IMR-90 (cell line): Measurements from ENCODE around the gene RAB8A. TPM values are rescaled to one million over a fixed set of nuclear protein-coding genes. Genes with fewer than 3 reads are reported as not detected.

Experiments used
- ATAC-seq: fragments of 200-7000 bp; cut with Tn5 transposase; 2 replicates; pipeline ENCODE4 v1.9.1; 2020; ENCODE audit warnings: low read depth, mild to moderate bottlenecking, moderate library complexity
- BruUV-seq: library from RNA; stranded (reverse); fragments of 400-500 nt; replicated peaks from 2 replicates; lab custom pipeline; 2021; lab: Mats Ljungman, UMichigan
- CTCF ChIA-PET: fragments of 300-600 bp; formaldehyde crosslinking; extraction: SDS; loops from one replicate; lab custom pipeline; 2021; ENCODE audit warnings: antibody characterized with exemption; lab: Yijun Ruan, JAX
- POLR2A ChIA-PET: fragments of 300-600 bp; sonication (Branson Sonifier 250); formaldehyde crosslinking; loops from one replicate; lab custom pipeline; 2022; ENCODE audit warnings: antibody characterized with exemption; ENCODE audit not compliant: unreplicated experiment; lab: Charles Lee
- DNase-seq: peaks from one replicate; pipeline ENCODE4 v3.0.0; 2013
- H2AFZ ChIP-seq: replicated peaks from 2 replicates; pipeline ENCODE3; 2013; ENCODE audit warnings: low read length, mild to moderate bottlenecking; ENCODE audit not compliant: poor library complexity
- H2AK5ac ChIP-seq: 2 replicates; pipeline ENCODE4 v1.6.1; 2013; ENCODE audit warnings: low read depth, low read length, inconsistent platforms
- H2AK9ac ChIP-seq: replicated peaks from 2 replicates; pipeline ENCODE3; 2013; ENCODE audit warnings: mild to moderate bottlenecking, low read depth, low read length, moderate library complexity; ENCODE audit not compliant: poor library complexity
- H2BK120ac ChIP-seq: 2 replicates; pipeline ENCODE4 v1.6.1; 2013; ENCODE audit warnings: low read depth, low read length, inconsistent platforms
- H2BK15ac ChIP-seq: 3 replicates; pipeline ENCODE4 v1.6.1; 2013; ENCODE audit warnings: low read depth, low read length, inconsistent platforms
- H2BK20ac ChIP-seq: 2 replicates; pipeline ENCODE4 v1.6.1; 2013; ENCODE audit warnings: low read depth, mild to moderate bottlenecking, inconsistent platforms, low read length, moderate library complexity
- H2BK5ac ChIP-seq: 2 replicates; pipeline ENCODE4 v1.6.1; 2013; ENCODE audit warnings: mild to moderate bottlenecking, low read depth, low read length, inconsistent platforms; ENCODE audit not compliant: poor library complexity, severe bottlenecking
- H3K14ac ChIP-seq: replicated peaks from 2 replicates; pipeline ENCODE4 v1.6.1; 2013; ENCODE audit warnings: low read depth, low read length, inconsistent platforms
- H3K18ac ChIP-seq: 2 replicates; pipeline ENCODE4 v1.6.1; 2013; ENCODE audit warnings: low read depth, low read length, control low read depth
- H3K23ac ChIP-seq: 2 replicates; pipeline ENCODE4 v1.6.1; 2013; ENCODE audit warnings: low read depth, low read length, inconsistent platforms
- H3K27ac ChIP-seq: 2 replicates; pipeline ENCODE4 v1.5.1; 2013; ENCODE audit warnings: mild to moderate bottlenecking, control low read depth, low read length; ENCODE audit not compliant: insufficient read depth
- H3K27me3 ChIP-seq: 2 replicates; pipeline ENCODE4 v1.6.1; 2013; ENCODE audit warnings: low read length; ENCODE audit not compliant: control insufficient read depth, insufficient read depth
- H3K36me3 ChIP-seq: 2 replicates; pipeline ENCODE4 v1.6.1; 2013; ENCODE audit warnings: low read length, mixed read lengths; ENCODE audit not compliant: control insufficient read depth, insufficient read depth
- H3K4ac ChIP-seq: 2 replicates; pipeline ENCODE4 v1.6.1; 2013; ENCODE audit warnings: low read depth, low read length, inconsistent platforms
- H3K4me1 ChIP-seq: 2 replicates; pipeline ENCODE4 v1.6.1; 2013; ENCODE audit warnings: low read length, mixed read lengths; ENCODE audit not compliant: control insufficient read depth, insufficient read depth
- H3K4me2 ChIP-seq: 2 replicates; pipeline ENCODE4 v1.6.1; 2013; ENCODE audit warnings: low read depth, mild to moderate bottlenecking, control low read depth, low read length, moderate library complexity
- H3K4me3 ChIP-seq: 2 replicates; pipeline ENCODE4 v1.5.1; 2013; ENCODE audit warnings: low read depth, mild to moderate bottlenecking, control low read depth, low read length, moderate library complexity; ENCODE audit not compliant: insufficient read depth
- H3K56ac ChIP-seq: 2 replicates; pipeline ENCODE4 v1.6.1; 2013; ENCODE audit warnings: low read length, inconsistent platforms; ENCODE audit not compliant: insufficient read depth; ENCODE audit errors: extremely low read depth
- H3K79me1 ChIP-seq, 2 experiments: 2 replicates each; pipeline ENCODE4 v1.6.1; 2013; ENCODE audit warnings: low read length in 2 of 2, inconsistent platforms in 1 of 2, low read depth in 1 of 2
- H3K9ac ChIP-seq: 2 replicates; pipeline ENCODE4 v1.6.1; 2013; ENCODE audit warnings: low read depth, low read length, control low read depth
- H3K9me1 ChIP-seq: 2 replicates; pipeline ENCODE4 v1.6.1; 2013; ENCODE audit warnings: low read length, inconsistent platforms; ENCODE audit not compliant: insufficient read depth
- H3K9me3 ChIP-seq: 2 replicates; pipeline ENCODE4 v1.6.1; 2013; ENCODE audit warnings: low read length; ENCODE audit not compliant: control insufficient read depth, insufficient read depth
- H4K20me1 ChIP-seq: 2 replicates; pipeline ENCODE4 v1.6.1; 2013; ENCODE audit warnings: low read length, inconsistent platforms; ENCODE audit not compliant: insufficient read depth
- H4K5ac ChIP-seq: 2 replicates; pipeline ENCODE4 v1.6.1; 2013; ENCODE audit warnings: mild to moderate bottlenecking, low read depth, low read length, control low read depth
- H4K8ac ChIP-seq, 2 experiments: 2 replicates each; pipeline ENCODE4 v1.6.1; 2013; ENCODE audit warnings: low read depth in 2 of 2, low read length in 2 of 2, control low read depth in 1 of 2, inconsistent platforms in 1 of 2
- H4K91ac ChIP-seq: 2 replicates; pipeline ENCODE4 v1.6.1; 2013; ENCODE audit warnings: low read depth, low read length, inconsistent platforms; ENCODE audit not compliant: insufficient read depth
- CHD1 ChIP-seq: IDR thresholded peaks from 2 replicates; pipeline ENCODE4 v1.6.1; 2012; ENCODE audit warnings: low read depth, low read length, improper control_type of control experiment
- CTCF ChIP-seq: conservative IDR thresholded peaks from 2 replicates; pipeline ENCODE4 v1.5.1; 2012; ENCODE audit warnings: mild to moderate bottlenecking, low read depth, low read length, improper control_type of control experiment
- MAZ ChIP-seq: IDR thresholded peaks from 2 replicates; pipeline ENCODE4 v1.6.1; 2012; ENCODE audit warnings: low read depth, mild to moderate bottlenecking, low read length, improper control_type of control experiment, moderate library complexity, borderline replicate concordance
- MXI1 ChIP-seq: IDR thresholded peaks from 2 replicates; pipeline ENCODE4 v1.6.1; 2012; ENCODE audit warnings: low read depth, mild to moderate bottlenecking, low read length, moderate library complexity, borderline replicate concordance
- NFE2L2 ChIP-seq: fragments of 150-350 bp; IDR thresholded peaks from 2 replicates; pipeline ENCODE4 v1.6.1; 2016; ENCODE audit warnings: low read depth, mild to moderate bottlenecking, low read length
- RAD21 ChIP-seq: IDR thresholded peaks from 2 replicates; pipeline ENCODE4 v1.6.1; 2012; ENCODE audit warnings: low read length, improper control_type of control experiment
- RFX5 ChIP-seq: IDR thresholded peaks from 2 replicates; pipeline ENCODE4 v1.8.0; 2012; ENCODE audit warnings: low read depth, mild to moderate bottlenecking, low read length, moderate library complexity
- USF2 ChIP-seq: fragments of 150-350 bp; IDR thresholded peaks from 2 replicates; pipeline ENCODE4 v1.6.1; 2017; ENCODE audit warnings: mild to moderate bottlenecking, antibody characterized with exemption, low read length, low read depth
- WGBS, 2 experiments: methylation state at CpG; one replicate each; pipeline versions ENCODE4 v1.1.5 to v1.1.7; 2013; ENCODE audit warnings: missing lambda C conversion rate in 2 of 2; ENCODE audit not compliant: insufficient read length in 1 of 2; ENCODE audit errors: extremely low coverage in 2 of 2; 5-methylcytosine and 5-hydroxymethylcytosine counted together
- dilution Hi-C: fragments of 300-500 bp; cut with HindIII; formaldehyde crosslinking; loops from one replicate; pipeline ENCODE4 v1.14.3; 2018; ENCODE audit warnings: low sequenced_read_pairs; ENCODE audit not compliant: unreplicated experiment
- in situ Hi-C: fragments of 300-500 bp; cut with MboI; formaldehyde crosslinking; loops from 3 replicates; pipeline ENCODE4 v1.14.3; 2019; ENCODE audit warnings: low sequenced_read_pairs, inconsistent platforms, mixed read lengths
- intact Hi-C: fragments of 100-400 bp; cut with micrococcal nuclease; formaldehyde crosslinking; loops from 2 replicates; pipeline ENCODE4 v1.10.0; 2022
- polyA plus RNA-seq, 3 experiments: library from polyadenylated mRNA; depleted of rRNA; stranded (reverse); fragments of >200 nt; gene quantifications; 2 replicates each; pipeline ENCODE4 v1.2.3, GENCODE V29; 2012; ENCODE audit warnings: low replicate concordance in 1 of 3
- total RNA-seq: library from RNA; depleted of rRNA; stranded (reverse); fragments of >200 nt; gene quantifications from 2 replicates; pipeline ENCODE4 v1.2.3, GENCODE V29; 2012

The RAB8A gene
- total and polyA plus RNA-seq, 2 of the 4 experiments (the other 2 are of a cell fraction): 64.5 to 135 TPM

GRCh38 chr19:16087940-16088339 lies 23.7 kb upstream of the RAB8A start:
- 53% methylated on average over 3 of the region's 12 CpGs; no CpG with 5 or more reads in 1 of the 2 experiments for WGBS, 2 experiments
- Histone ChIP-seq H3K18ac (no peak overlapping the region), H3K4me3 (no peak overlapping the region), H3K36me3 (peaks cover 94% of the 10 kb centered on the region), H3K56ac (no peak overlapping the region), H3K23ac (peak overlapping the region; percentile 33; the same call in 1 of the 2 replicates), H2AK9ac (peak overlapping the region; percentile 23), H2BK15ac (no peak overlapping the region), H2BK120ac (no peak overlapping the region), H2BK5ac (no peak overlapping the region), H3K27me3 (no peaks in the 10 kb centered on the region), H3K4me2 (no peak overlapping the region), H3K9me1 (peaks cover 10% of the 10 kb centered on the region), H3K4ac (no peak overlapping the region; the same call in 1 of the 2 replicates), H3K14ac (no peak overlapping the region; the same call in 1 of the 2 replicates), H3K4me1 (peaks cover 12% of the 10 kb centered on the region), H3K9me3 (no peaks in the 10 kb centered on the region), H4K8ac (no peak overlapping the region), H2AK5ac (no peak overlapping the region), H2AFZ (no peak overlapping the region), H3K9ac (no peak overlapping the region), H4K91ac (no peak overlapping the region), H3K27ac (no peak overlapping the region), H3K79me1 (peaks cover 44 to 92% of the 10 kb centered on the region in 2 experiments), H4K5ac (no peak overlapping the region), H2BK20ac (no peak overlapping the region), H4K20me1 (peaks cover 100% of the 10 kb centered on the region)
- dilution Hi-C loops (no loop called here), intact Hi-C loops (no loop called here), in situ Hi-C loops (no loop called here)
- ATAC-seq (no peak), DNase-seq (no peak)
- ChIA-PET POLR2A (no interaction called here), CTCF (interaction anchor here (1.4 kb wide), 1 partner anchor 9 kb away, joined by 4 read pairs; no protein-coding TSS in a partner anchor)
- no TSS peak for BruUV-seq
- TF ChIP-seq CTCF (no peak), RFX5 (no peak), CHD1 (no peak), MAZ (no peak), MXI1 (no peak), NFE2L2 (no peak), RAD21 (no peak), USF2 (no peak)
